Central memory CD4-positive, alpha-beta T cell (primary cell): ENCODE data around the gene NDUFC1.
A peak's percentile ranks its signal among the peaks of the same experiment; 100 is the strongest.
"Not testable (repeated sequence)": the region's sequence is repeated elsewhere in the genome, so short reads cannot be mapped to it uniquely, and the experiment has no call there.

Source experiments
- DNase-seq: peaks from one replicate; pipeline ENCODE4 v3.0.0; 2022

NDUFC1 gene

DNA sequence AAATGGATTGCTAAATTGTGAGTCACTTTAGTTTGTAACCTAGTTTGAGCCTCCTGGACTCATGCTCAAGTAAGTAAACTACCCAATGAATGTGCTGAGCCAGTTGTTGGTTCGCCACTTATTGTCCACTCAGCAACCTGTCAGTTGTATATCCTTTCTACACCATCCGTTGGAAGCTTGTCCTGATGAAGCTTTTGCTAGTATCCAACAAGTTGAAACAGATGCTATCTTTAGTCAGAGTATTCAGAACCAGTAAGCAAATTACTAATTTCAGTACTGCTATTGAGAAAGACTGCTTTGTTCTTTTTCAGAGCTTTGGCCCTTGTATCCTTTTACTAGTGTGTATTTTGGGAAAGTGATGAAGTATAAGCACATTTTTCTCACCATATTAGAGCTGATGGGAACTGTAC is 5.3 kb downstream of the NDUFC1 start:
- DNase-seq: no peak

DNA sequence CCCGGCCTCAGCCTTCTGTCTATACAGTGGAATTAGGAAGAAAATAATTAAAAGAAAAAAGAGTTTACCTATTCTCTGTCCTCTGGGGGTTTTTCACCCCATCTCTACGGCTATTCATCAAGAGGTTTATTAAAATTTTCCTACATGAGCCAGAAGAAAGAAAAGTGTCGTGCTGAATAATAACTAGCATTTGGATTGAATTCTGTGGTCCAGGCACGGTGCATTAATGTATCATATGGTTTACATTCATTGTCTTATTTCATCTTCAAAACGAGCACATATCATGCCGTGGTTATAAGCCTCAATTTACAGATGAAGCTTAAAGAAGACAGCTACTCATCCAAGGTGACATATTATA is 6.4 kb downstream of the NDUFC1 start:
- DNase-seq: no peak

DNA sequence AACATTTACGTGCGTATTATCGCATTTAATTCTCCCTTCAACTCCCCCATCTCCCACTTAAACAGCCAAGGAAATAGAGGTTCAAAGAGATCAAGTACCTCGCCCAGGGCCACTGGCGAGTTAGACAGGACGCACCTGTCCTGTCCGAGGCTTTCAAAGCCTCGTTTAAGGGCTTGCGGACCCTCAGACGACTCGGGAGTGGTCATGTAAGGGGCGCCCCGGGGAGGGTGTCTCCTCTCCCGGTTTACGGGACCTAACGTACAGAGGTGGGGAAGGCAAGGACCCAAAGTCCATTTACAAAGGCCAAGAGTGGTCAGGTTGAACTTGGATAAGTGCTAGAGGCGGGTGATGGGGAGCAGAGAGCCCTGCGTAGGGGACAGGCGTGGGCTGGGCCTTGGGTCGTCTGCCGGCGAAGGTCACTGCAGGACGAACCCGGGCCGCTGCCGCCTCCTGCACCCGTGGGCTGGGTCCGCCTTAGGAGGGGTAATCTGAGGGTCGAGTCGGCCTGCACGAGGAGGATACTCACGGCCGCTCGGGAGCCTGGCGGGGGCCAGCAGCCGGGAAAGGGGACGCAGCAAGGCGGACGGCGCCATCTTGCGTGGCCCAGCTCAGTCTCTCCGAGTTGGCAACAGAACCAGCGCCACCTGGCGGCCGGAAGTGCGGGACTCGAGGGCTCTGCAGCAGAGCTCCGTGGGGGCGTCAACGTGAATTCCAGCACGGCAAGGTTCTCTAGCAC is 6.9 kb downstream of the NDUFC1 start:
- peak; percentile 92 for DNase-seq

DNA sequence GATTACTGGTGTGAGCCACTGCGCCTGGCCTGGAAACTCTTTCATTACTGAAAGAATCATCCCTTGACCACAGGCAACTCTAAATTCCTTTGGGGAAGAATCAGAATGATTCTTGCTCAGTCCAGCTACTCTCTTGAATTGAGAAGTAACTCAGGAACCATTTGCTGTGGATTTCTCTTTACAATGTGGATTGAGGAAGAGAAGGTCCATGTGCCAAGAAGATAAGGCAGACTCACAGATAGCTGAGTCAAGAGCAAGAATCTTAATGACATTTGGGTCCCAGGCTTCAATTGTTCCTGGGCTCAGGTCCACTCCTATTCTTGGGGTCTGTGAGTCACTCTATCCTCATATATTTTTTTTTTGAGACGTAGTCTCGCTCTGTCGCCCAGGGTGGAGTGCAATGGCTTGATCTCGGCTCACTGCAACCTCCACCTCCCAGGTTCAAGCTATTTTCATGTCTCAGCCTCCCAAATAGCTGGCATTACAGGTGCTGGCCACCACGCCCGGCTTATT is 16.0 kb downstream of the NDUFC1 start:
- no peak for DNase-seq

DNA sequence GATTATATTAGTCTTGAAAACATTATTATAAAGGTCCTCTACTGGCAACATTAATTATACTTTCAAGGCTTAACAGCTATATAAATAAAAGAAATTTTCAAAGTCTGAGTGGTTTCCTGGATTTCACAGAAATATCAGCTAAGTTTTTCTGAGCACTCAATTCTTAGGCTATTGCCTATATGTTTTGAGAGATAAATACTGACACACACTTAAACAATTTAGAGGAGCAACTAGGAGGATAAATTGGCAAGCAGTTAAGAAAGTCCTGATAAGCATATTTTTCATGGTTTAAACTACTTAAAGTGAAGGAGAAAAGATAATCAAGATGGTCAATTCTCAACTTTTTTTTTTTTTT is 19.6 kb downstream of the NDUFC1 start:
- DNase-seq: no peak

DNA sequence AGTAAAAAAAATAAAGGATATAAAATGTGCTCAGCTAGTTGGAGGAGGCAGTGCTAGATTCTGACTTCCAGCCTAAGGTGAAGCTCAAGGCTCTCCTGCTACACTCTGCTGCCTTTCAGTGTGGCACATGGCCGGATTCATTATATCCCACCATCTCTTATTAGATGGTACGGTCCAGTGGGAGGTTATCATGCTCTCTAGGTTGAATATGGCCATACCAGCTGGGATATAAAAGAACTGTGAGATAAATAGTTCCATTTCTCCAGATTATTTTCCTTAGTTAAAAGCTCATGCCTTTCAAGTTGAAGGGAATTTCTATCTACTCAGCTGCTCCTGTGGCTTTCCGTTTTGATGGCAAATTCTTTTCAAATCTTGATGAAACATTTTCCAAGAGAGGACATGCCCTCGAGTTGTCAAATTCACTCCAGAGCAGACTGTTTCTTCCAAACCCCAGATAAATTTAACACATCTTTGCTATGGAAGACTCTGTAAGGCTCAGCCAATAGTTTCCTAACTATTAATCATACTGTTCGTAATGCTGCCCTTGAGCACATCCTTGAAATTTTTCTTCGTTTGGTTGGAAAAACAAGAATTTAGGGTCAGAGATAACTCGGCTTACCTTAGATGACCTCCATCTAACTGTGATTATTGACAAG is 20.1 kb downstream of the NDUFC1 start:
- no peak for DNase-seq

DNA sequence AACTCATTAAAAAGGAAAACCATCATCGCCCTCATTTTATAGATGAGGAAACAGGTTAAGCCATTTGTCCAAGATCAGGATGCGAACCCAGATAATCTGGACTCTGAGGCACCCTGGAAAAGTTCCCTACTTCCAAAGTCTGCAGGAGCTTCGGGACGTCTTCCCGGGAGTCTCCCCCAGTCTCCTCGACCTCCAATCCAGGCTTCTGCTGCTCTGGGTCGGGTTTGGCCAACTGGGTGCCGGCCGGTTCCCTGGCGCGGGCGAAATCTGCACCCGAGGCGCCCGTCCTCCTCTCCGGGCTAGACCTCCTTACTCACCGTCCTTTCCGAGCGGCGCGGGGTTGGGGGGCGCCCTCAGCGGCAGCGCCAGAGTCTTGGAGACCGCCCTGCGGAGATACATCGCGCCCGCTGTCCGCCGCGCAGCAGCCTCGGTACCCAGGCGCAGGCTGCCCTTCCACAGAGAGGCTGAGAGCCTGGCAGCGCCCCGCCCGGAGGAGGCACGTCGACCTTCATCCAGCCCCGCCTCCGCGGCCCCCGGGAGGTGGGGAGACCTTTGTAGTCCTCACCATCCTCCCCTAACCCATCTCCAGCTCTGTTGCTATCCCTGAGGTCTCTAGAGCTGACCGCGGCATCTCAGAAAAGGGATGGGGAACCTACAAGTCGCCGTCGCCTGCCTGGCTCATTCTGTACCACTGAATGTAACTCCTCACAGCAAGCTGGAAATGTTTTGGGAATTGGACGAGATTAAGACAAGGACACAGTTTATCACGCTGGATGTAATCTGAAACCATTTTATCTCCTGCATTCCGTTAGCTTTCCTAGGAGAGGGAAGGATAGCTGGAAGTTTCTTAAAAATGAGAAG is 22.3 kb downstream of the NDUFC1 start, which contains the start of gene MGARP:
Gene MGARP, minus strand, starts transcription at position 466 of the 861 bp plus-strand sequence. Its CDS starts 67 bp downstream, at position 399.
- no peak for DNase-seq

DNA sequence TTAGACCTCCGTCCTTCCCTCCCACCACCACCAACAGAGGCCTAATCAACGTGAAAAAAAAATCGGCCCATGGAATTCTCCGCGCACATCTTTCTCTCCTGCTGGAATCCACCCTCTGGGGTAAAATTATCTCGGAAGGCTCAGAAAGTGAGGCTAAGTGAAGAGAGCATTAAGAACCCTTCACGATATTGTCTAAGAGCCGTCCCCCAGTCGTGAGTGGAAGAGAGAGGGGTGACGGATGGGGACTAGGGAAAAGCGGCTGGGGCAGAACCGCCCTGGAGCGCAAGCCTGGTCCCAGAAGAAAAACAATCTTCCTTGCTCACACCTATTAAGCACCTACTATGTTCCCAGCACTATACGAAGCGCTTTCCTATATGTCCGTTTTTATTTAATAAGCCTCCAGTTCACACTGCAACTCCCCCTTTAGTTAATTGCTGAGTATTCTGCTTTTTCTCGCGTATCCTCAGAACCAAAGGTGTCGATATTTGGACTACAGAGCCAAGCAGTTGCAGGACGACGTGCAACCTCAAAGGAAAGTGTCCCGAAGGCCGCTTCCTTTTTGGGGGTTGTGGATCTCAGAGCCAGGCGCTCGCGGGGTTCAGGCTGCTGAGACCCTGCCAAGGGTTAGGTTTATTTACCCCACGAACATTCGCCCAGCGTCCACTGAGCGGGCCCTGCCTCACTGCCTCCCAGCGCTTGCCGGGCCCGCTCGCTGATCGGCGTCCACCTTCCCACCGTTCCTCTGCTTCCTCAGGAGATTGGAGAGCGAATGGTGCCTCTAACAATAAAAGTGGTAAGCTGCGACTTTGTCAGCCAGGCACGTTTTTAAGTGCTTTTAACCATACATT is 23.1 kb downstream of the NDUFC1 start:
- DNase-seq: no peak

DNA sequence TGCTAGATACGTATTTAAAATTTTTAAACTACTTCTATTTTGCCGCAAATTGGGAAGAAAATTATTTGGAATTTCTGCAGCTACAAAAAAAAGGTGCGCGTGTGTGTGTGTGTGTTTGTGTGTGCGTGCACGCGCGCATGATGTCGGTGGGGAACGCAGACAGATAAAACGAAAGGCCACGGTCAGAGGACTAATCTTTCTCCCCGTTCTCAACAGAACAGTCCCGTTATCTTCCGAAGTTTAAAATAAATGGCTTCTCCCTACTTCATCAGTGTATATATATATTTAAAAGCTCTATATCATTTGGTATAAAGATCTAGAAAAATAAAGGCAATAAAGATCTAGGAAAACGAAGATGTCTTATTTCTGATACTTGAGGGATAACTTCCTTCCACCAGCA is 23.8 kb downstream of the NDUFC1 start:
- no peak for DNase-seq

DNA sequence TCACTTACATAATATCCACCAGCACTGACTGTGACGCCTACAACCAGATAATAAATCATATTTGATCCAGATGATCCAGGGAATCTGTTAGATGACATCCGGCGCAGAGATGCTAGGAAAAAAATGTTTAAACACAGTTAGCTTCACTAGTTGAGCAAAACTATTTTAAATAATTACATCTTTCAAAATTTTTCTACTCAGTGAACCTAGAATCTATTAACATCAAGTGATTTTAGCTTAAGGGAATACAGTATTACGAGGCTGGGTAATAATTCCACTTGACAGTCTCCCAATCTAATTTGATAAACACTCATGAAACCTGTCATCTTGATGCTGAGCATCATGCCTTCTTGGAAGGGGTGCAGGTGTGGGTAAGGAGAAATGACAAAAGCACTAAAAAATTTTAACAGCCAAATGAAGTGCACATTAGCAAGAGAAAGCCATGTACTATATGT is 27.0 kb downstream of the NDUFC1 start:
- no peak for DNase-seq

DNA sequence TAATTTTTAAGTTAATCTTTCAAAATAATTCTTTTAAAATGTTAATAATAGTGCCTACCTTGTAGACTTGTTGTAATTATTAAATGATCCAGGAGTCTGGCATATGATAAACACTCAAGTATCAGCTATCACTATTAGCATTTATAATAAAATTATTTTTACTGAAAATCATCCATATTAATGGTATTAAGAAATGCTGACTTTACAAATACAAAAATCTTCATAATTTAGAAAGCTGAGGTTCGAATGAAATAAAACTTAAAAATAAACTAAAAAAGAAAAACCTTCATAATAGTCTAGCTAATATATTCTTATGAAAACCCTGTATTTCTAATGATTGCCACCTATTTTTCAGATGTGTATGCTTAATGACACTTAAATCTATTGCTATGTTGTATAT is 27.5 kb downstream of the NDUFC1 start:
- DNase-seq: no peak

DNA sequence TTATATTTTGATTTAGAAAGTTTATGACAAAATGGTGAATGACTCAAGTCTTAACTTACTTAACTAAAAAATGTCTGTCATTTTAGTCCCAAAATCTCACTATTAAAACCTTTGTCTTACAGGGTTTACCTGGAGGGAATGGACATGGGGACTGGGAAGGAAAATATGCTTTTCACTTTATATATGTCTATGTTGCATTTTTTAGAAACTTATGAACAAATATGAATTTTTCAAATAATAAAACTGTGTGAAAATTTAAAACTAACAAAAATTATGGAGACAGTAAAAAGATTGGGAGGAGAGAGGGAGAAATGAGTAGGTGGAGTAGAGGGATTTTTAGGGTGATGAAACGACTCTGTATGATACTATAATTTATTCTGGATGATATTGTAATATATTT is 28.4 kb downstream of the NDUFC1 start:
- DNase-seq: no peak

DNA sequence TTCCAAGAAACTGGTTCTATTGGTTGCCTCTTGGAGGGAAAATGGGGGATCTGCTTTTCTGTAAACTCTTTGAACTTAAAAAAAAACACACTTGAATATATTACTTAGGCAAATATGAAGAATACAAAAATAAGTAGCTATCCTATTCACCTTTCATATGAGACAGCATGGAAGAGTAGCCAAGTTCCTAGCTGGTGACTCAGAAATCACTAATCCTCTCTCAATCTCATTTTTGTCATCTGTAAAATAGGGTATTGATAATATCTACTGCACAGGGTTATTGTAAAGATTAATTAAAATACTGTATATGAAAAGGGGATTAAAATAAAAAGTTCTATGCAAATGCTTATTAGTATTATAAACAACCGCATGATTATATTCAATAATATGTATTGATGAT is 35.0 kb downstream of the NDUFC1 start:
- DNase-seq: no peak

DNA sequence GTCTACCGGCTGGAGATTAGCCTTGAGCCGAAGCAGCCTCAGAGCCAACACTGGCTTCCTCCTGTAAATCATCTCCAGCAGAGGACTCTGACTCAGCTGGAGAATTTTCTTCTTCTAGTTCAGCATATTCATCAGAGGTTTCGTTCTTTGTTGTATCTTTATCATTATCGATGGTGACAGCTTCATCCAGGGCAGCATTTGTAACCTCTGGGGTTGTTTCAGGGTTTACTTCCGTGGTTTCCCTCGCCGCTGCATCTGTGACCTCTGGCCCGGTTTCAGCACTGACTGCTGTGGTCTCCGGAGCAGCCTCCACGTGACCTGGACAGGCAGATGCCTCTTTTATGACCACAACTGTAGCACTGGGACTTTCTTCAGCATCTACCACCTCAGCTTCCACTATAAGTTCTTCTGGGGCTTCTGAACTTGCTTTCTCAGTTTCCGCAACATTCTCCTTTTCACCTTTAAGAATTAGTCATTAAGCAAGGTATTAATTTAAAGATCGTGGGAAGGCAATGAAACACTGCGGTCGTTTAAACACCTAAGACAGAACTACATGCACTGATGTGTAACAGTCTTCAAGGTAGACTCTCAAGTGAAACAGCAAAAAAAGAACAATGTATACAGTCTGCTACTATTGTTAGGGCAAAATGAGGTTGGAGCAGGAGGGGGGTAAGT is 35.6 kb downstream of the NDUFC1 start:
- DNase-seq: peak; percentile 71

DNA sequence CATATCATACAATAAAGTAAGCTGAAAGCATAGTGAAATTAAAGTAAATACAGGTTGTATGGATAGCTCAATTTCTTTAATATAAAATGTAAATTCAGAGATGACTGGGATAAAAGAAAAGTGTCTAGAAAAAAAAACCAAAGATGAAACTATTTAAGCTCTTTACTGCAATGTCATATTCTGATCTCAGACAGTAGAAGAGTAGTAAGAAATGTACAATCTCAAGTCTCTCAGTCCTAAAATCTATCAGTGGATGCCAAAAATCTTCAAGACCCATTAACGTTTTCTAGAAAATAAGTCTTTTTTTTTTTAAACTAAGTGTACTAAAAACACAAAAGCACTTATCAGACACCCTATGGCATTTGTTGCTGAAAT is 36.1 kb downstream of the NDUFC1 start:
- DNase-seq: no peak

DNA sequence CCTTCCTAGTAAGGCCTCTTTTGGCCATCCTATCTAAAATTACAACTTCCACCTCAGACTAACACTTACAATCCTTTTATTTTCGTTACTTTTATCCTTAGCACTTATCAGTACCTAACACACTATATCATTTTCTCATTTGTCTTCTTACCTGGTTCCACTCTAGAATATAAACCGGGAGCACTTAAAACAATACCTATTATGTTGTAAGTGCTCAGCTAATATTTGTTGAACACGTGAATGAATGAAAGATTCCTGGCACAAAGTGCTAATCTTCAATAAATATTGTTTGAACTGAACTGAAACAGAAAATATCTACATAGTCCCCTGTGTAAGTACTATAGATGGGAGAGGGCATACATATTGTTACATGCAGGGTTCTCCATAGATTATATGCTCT is 36.6 kb downstream of the NDUFC1 start:
- DNase-seq: no peak

DNA sequence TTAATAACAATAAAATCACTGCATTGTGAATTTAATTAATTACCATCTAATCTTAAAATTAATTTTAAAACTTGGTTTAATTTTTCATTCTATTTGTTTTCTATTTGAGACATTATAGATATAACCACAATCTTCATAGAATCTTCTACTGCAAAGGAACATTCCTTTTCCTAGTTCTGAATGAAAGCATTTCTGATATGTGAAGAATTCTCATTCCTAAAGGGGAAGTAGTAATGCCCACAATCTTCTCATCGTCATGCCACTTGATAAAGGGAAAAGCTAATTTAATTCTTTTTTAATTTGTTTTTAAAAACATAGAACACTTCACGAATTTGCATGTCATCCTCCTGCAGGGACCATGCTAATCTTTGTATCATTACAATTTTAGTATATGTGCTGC is 45.9 kb downstream of the NDUFC1 start:
- no peak for DNase-seq

DNA sequence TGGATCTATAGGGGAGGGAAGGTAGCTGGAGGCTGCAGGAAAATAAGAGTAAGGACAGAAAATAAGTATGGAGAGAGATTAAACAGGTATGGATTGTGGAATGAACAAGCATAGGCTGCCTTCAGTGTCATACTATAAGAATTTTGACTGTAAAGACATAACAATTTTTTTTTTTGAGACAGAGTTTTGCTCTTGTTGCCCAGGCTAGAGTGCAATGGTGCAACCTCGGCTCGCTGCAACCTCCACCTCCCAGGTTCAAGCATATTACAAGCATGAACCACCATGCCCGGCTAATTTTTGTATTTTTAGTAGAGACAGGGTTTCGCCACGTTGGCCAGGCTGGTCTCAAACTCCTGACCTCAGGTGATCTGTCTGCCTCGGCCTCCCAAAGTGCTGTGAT is 46.7 kb downstream of the NDUFC1 start:
- DNase-seq: not testable (repeated sequence)

DNA sequence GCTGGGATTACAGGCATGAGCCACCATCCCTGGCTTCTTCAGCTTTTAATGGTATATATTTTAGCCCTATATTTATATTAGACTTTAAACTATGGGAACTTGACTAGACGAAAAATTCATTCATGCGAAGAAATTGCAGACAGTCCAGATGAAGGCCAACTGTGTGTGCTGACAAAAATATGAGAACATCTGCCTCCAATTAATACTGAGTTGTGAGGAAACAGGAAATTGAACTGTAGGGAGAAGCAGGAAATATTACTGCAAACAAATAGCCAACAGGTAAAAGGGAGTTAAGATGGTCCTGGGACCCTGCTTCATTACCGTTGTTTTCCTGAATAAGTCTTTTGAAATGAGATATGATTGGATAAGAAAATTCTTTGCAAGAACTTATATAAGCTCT is 48.6 kb downstream of the NDUFC1 start:
- DNase-seq: no peak

DNA sequence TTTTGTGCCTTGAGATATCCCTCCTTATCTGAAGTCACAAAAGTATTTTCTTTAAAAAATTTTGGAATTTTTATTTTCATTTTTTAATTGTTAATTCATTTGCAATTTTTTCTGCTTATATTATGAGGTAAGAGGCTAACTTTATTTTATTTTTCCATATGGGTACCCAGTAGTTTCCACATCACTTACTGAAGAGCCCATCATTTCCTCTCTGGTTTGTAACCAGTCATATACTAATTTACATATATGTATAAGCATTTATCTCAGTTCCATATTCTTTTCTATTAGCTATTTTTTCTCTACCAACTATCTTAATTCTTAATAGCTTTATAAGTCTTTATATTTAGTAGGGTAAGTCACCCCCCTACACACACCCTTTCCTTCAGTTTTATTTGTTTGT is 49.2 kb downstream of the NDUFC1 start:
- no peak for DNase-seq

DNA sequence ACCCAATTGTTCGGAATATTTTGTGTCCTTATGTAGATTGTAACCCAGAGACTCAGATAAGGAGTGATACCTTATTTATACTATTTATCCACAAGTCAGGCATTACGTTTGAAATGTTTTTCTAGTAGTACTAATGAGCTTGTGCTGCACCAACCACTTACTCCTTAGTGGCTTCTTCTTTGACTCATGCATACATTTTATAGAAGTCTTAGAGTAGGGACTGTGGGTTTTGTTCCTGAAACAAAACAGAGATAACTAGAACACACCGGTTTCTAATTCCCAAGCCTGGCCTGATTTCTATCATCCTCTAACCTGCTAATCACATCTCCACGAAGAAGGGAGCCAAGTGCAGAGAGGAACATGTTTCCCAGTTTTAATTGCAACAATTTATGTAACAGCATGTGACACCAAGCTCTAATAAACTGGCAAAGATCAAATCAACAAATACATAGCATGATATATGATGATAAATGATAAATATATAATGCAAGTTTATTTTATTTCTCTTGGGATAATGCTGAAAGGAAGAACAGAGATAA is 54.5 kb downstream of the NDUFC1 start:
- no peak for DNase-seq

DNA sequence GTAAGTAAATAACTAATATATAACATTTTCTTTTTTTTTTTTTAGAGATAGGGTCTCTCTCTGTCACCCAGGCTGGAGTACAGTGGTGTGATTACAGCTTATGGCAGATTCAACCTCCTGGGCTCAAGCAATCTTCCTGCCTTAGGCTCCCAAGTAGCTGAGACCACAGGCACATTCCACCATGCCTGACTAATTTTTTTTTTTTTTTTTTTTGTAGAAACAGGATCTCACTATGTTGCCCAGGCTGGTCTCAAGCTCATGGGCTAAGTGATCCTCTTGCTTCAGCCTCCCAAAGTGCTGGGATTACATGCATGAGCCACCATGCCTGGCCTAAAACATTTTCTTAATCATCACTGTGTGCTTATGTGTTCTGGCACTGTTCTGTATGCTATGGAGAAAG is 55.0 kb downstream of the NDUFC1 start:
- DNase-seq: no peak
